ENCODE measurements around the gene EGLN2.
"Not testable (repeated sequence)": the region's sequence is repeated elsewhere in the genome, so short reads cannot be mapped to it uniquely, and the experiment has no call there.

DNA sequence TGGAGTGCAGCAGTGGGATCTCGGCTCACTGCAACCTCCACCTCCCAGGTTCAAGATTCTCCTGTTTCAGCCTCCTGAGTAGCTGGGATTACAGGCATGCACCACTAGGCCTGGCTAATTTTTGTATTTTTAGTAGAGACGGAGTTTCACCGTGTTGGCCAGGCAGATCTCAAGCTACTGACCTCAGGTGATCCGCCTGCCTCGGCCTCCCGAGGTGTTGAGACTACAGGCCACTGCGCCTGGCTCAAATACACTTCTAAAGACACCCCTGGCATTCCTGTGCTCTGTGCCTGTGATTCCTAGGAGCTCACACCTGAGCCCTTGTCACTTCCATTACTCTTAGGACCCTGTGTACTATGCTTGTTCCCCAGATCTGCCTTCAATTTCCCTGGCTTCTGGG lies 13.6 kb downstream of the EGLN2 start:
- TF ChIP-seq, protein P1, sequence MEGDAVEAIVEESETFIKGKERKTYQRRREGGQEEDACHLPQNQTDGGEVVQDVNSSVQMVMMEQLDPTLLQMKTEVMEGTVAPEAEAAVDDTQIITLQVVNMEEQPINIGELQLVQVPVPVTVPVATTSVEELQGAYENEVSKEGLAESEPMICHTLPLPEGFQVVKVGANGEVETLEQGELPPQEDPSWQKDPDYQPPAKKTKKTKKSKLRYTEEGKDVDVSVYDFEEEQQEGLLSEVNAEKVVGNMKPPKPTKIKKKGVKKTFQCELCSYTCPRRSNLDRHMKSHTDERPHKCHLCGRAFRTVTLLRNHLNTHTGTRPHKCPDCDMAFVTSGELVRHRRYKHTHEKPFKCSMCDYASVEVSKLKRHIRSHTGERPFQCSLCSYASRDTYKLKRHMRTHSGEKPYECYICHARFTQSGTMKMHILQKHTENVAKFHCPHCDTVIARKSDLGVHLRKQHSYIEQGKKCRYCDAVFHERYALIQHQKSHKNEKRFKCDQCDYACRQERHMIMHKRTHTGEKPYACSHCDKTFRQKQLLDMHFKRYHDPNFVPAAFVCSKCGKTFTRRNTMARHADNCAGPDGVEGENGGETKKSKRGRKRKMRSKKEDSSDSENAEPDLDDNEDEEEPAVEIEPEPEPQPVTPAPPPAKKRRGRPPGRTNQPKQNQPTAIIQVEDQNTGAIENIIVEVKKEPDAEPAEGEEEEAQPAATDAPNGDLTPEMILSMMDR (IDR thresholded peaks at IDR 0.05): not testable (repeated sequence)
- not testable (repeated sequence) for TF ChIP-seq POLR2AphosphoS5 (IDR thresholded peaks at IDR 0.05; ENCODE audit: low read depth, low read length); SIN3A (IDR thresholded peaks at IDR 0.05; ENCODE audit: borderline replicate concordance, insufficient read depth, low read depth, low read length)
